ENCODE measurements around the gene MYO1D.

Gene MYO1D

GRCh38 chr17:32814836-32815235 lies 62.1 kb downstream of the MYO1D start:
- ChIA-PET POLR2A (no interaction called here), CTCF (interaction anchor here (1.2 to 1.9 kb wide), 2 partner anchors 9 to 32 kb away, joined by 4 to 5 read pairs; no protein-coding TSS in a partner anchor)
- TF ChIP-seq CTCF (IDR thresholded peaks at IDR 0.05; ENCODE audit: control extremely low read depth, extremely low read depth, low read depth, missing control alignments) = no peak
- no peak for DNase-seq (ENCODE audit: extremely low spot score)

- no peak for DNase-seq (ENCODE audit: extremely low spot score)
- POLR2A ChIA-PET = no interaction called here
- no peak for TF ChIP-seq CTCF (IDR thresholded peaks at IDR 0.05; ENCODE audit: control extremely low read depth, extremely low read depth, low read depth, missing control alignments)
- CTCF ChIA-PET = interaction anchor here (1.2 to 1.8 kb wide), 5 partner anchors 10 to 65 kb away, joined by 3 to 8 read pairs (median 4); partner anchors contain the start of gene MYO1D
Observed at GRCh38 chr17:32813021-32813420, 63.9 kb downstream of the MYO1D start.

GRCh38 chr17:32810690-32811089 lies 66.2 kb downstream of the MYO1D start:
- POLR2A ChIA-PET = no interaction called here

GRCh38 chr17:32807577-32807976 lies 69.3 kb downstream of the MYO1D start:
- DNase-seq (ENCODE audit: extremely low spot score) = no peak
- TF ChIP-seq CTCF (IDR thresholded peaks at IDR 0.05; ENCODE audit: control extremely low read depth, extremely low read depth, low read depth, missing control alignments) = no peak
- CTCF ChIA-PET = interaction anchor here (0.7 to 3.8 kb wide), 3 partner anchors 39 to 148 kb away, joined by 3 to 26 read pairs (median 3); partner anchors contain the start of gene MYO1D
- POLR2A ChIA-PET = no interaction called here

More at GRCh38 chr17:32810690-32811089, 66.2 kb downstream of the MYO1D start:
- CTCF ChIA-PET = interaction anchor here (1.6 kb wide), 1 partner anchor 65 kb away, joined by 4 read pairs; no protein-coding TSS in a partner anchor
- no peak for TF ChIP-seq CTCF (IDR thresholded peaks at IDR 0.05; ENCODE audit: control extremely low read depth, extremely low read depth, low read depth, missing control alignments)
- DNase-seq (ENCODE audit: extremely low spot score) = no peak

DNA sequence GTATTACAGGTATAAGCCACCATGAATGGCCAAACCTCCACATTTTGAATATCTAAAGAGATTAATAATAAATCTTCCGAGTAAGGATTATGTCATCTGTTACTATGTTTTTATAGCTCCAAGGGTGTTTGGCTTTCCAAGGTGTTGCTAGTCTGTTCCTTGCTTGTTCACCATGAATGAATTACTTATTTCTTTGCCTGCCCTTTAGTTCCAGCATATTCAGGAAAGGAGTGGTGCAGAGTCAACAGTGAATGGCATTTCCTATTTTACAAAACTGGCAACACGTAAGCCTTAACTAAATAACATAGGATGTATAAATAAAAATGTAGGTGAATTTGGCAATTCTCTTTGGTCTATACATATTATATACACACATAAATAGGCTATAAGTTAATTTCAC lies 70.3 kb downstream of the MYO1D start:
- CTCF ChIA-PET = interaction anchor here (1.3 to 3.8 kb wide), 6 partner anchors 8 to 70 kb away, joined by 3 to 26 read pairs (median 4); partner anchors contain the start of gene MYO1D
- POLR2A ChIA-PET = no interaction called here
- no peak for DNase-seq (ENCODE audit: extremely low spot score)
- TF ChIP-seq CTCF (IDR thresholded peaks at IDR 0.05; ENCODE audit: control extremely low read depth, extremely low read depth, low read depth, missing control alignments) = no peak

DNA sequence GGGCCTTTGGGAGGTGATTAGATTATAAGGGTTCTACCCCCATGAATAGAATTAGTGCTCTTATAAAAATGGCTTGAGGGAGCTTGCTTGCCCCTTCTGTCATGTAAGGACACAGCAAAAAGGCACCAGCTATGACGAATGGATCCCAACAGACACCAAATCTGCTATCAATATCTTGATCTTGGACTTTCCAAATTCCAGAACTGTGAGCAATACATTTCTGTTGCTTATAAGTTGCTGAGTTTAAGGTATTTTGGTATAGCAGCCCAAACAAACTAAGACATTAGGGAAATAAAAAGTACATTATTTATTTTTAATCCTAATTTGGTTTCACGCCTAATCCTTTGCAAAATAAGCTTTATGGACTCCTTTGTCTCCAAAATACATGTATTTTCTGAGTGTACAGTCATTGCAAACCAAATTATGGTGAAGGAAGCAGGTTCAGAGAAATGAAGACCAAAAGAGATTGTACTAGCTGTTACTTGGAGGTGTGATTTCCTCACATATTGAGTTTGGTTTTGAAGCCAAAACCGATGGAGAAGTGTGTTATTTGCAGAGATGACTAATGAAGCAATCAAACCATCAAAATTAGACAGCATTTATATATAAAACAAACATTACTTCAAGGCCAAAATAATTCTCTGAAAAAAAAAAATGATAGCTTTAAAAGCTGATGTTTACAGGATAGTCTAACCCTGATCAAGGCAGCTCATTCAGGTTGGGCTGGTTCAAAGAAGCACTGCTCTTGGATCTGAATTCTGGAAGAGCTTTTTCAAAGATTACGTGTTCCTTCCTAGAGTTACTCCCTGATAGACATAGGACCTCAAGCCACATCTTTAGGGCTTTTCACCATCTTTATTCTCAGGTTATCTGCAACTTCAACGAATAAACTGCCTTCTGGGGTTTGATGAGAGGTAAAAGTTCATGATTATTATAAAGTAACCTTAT lies 71.6 kb downstream of the MYO1D start:
- ChIA-PET CTCF (interaction anchor here (1.0 to 3.8 kb wide), 9 partner anchors 8 to 105 kb away, joined by 3 to 26 read pairs (median 3); partner anchors contain the start of gene MYO1D), POLR2A (interaction anchor here (0.6 kb wide), 1 partner anchor 43 kb away, joined by 3 read pairs; no protein-coding TSS in a partner anchor)
- TF ChIP-seq CTCF (IDR thresholded peaks at IDR 0.05; ENCODE audit: control extremely low read depth, extremely low read depth, low read depth, missing control alignments) = no peak
- DNase-seq (ENCODE audit: extremely low spot score) = no peak
